Stimulated activated naive CD8-positive, alpha-beta T cell treated with anti-CD3 and anti-CD28 coated beads, Interleukin-15, Interleukin-2, amounts not matched to agents 100 ng/mL and 50 ng/mL, for 24 hours (primary cell): ENCODE results near the gene BPIFB3.
"Not testable (repeated sequence)": the region's sequence is repeated elsewhere in the genome, so short reads cannot be mapped to it uniquely, and the experiment has no call there.

ENCODE experiments used
- H3K27ac Mint-ChIP-seq: one replicate; pipeline ENCODE4 v1.8.0; 2021; ENCODE audit warnings: mild to moderate bottlenecking, mixed read lengths
- H3K27me3 Mint-ChIP-seq: one replicate; pipeline ENCODE4 v1.8.0; 2021; ENCODE audit warnings: mixed read lengths
- H3K36me3 Mint-ChIP-seq: one replicate; pipeline ENCODE4 v1.8.0; 2021; ENCODE audit warnings: low read depth, mixed read lengths
- H3K4me1 Mint-ChIP-seq: one replicate; pipeline ENCODE4 v1.8.0; 2021; ENCODE audit warnings: low read depth, mixed read lengths
- H3K4me3 Mint-ChIP-seq: one replicate; pipeline ENCODE4 v1.8.0; 2021; ENCODE audit warnings: mild to moderate bottlenecking, mixed read lengths
- H3K9me3 Mint-ChIP-seq: one replicate; pipeline ENCODE4 v1.8.0; 2021; ENCODE audit warnings: mixed read lengths

Gene BPIFB3

GRCh38 chr20:33097001-33097400 is 43.3 kb downstream of the BPIFB3 start:
- Mint-ChIP-seq H3K4me1 (no peaks in the 10 kb centered on the region), H3K27ac (no peak overlapping the region), H3K4me3 (no peak overlapping the region), H3K27me3 (no peaks in the 10 kb centered on the region), H3K36me3 (no peaks in the 10 kb centered on the region), H3K9me3 (no peaks in the 10 kb centered on the region)

- Mint-ChIP-seq H3K4me3 (no peak overlapping the region), H3K36me3 (no peaks in the 10 kb centered on the region), H3K4me1 (no peaks in the 10 kb centered on the region), H3K27ac (no peak overlapping the region), H3K9me3 (no peaks in the 10 kb centered on the region), H3K27me3 (no peaks in the 10 kb centered on the region)
These were observed 46.3 kb downstream of the BPIFB3 start for GRCh38 chr20:33099843-33100538.

DNA sequence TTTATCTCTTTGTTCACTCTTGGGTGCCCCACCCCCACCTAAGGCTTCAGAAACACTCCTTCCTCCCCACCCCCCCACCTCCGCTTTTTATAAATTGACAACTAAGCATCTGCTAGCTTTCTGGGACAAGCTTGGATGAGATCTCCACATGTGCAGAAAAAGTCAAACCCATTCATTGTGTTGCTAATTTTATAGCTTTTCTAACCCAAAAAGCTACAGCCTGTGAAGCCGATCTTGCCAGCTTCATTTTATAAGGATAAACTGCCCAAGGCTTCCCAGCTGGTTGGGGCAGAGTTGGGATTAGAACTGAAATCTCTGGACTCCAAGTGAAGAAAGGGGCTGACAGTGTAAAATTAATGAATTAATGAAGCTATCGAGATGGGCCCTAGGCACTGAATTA is 49.9 kb downstream of the BPIFB3 start:
- no peaks in the 10 kb centered on the region for H3K4me1 Mint-ChIP-seq

DNA sequence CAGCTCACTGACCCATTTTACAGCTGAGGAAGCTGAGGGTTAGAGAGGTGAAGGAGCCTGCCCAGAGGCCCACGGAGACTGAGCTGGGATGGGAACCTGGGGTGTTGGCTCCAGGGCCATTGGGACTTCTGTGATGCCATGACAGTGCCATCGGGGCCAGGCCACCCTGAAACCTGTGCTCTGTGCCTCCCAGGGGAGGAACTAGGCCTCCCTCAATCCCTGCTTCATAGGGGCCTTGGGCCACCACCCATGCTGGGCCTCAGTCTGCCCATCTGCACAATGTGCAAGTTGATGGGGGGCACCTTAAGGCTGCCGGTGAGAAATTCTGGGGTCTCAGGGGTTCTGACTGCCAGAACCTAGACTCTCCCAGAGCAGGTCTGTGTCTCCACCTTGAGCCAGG is 50.6 kb downstream of the BPIFB3 start:
- no peaks in the 10 kb centered on the region for H3K36me3 Mint-ChIP-seq
- no peak overlapping the region for H3K27ac Mint-ChIP-seq
- no peaks in the 10 kb centered on the region for H3K4me1 Mint-ChIP-seq
- H3K4me3 Mint-ChIP-seq = no peak overlapping the region
- H3K9me3 Mint-ChIP-seq = no peaks in the 10 kb centered on the region
- no peaks in the 10 kb centered on the region for H3K27me3 Mint-ChIP-seq

More for the DNA sequence above, 49.9 kb downstream of the BPIFB3 start:
- no peaks in the 10 kb centered on the region for H3K9me3 Mint-ChIP-seq
- no peak overlapping the region for H3K27ac Mint-ChIP-seq
- H3K4me3 Mint-ChIP-seq = no peak overlapping the region
- no peaks in the 10 kb centered on the region for H3K27me3 Mint-ChIP-seq
- no peaks in the 10 kb centered on the region for H3K36me3 Mint-ChIP-seq

DNA sequence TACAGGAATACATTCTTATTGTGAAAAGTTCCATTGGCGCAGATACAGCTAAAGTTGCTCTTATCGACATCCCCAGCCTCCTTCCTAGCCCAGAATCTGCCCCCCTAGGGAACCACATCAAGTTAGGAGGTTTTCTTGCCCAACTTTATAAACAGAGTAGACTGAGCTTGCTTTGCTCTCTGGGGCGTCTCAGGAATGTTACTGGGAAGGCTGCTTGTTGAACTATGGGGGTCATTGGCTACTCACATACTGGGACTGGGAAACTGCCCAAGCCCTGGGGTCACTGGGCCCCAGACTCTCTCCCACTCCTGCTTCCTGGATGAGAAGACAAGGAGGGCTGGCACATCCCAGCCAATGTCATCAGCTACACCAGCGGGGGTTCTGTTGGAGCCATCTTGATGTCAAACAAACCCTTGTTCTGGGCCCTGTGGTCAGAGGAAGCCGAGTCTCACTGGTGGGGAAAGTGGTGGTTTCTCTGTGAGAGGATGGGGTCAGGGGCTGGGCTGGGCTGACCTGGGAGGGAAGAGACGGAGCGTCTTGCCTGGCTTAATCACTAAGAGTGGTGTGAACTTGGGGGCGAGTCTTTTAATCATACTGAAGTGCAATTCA is 51.7 kb downstream of the BPIFB3 start:
- H3K27ac Mint-ChIP-seq = no peak overlapping the region
- no peaks in the 10 kb centered on the region for H3K4me1 Mint-ChIP-seq
- H3K27me3 Mint-ChIP-seq = no peaks in the 10 kb centered on the region
- no peaks in the 10 kb centered on the region for H3K9me3 Mint-ChIP-seq
- no peak overlapping the region for H3K4me3 Mint-ChIP-seq
- H3K36me3 Mint-ChIP-seq = no peaks in the 10 kb centered on the region

DNA sequence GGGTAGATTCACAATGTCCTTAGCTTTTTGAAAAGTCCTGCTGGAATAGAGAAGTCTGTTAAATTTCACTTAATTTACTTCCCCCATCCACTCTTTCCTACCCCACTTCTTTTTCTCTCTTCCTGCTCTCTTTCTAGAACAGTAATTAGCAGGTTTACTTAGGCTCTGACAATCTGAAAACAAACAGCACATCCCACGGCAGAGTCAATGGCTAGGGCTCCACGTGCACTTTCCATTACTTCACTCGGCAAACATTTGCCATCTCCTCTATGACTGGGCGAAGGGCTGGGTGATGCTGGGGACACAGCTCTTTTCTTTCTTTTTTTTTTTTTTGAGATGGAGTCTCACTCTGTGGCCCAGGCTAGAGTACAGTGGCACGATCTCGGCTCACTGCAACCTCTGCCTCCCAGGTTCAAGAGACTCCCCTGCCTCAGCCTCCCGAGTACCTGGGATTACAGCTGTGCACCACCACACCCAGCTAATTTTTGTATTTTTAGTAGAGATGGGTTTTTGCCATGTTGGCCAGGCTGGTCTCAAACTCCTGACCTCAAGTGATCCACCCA is 52.4 kb downstream of the BPIFB3 start:
- not testable (repeated sequence) for H3K27ac Mint-ChIP-seq, H3K4me1 Mint-ChIP-seq, H3K9me3 Mint-ChIP-seq, H3K36me3 Mint-ChIP-seq, H3K4me3 Mint-ChIP-seq, H3K27me3 Mint-ChIP-seq

DNA sequence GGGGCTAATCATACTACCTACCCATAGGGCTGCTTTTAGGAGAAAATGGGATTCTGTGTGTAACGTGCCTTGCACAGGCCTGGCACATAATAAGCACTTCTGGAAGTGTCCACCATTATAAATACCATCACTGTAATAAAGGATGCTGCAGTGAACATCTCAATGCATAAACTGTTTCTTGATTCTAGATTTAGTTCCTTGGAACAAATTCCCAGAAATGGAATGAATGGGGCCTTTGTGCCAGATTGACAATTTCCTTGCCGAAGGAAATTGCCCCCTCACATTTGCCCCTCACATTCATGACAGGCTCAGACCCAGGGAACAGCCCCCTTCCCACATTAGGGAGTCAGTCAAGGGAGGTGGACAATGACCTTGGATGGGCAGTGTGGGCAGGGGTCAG is 55.0 kb downstream of the BPIFB3 start:
- no peak overlapping the region for H3K27ac Mint-ChIP-seq
- H3K9me3 Mint-ChIP-seq = no peaks in the 10 kb centered on the region
- no peaks in the 10 kb centered on the region for H3K36me3 Mint-ChIP-seq
- H3K27me3 Mint-ChIP-seq = no peaks in the 10 kb centered on the region
- H3K4me3 Mint-ChIP-seq = no peak overlapping the region
- H3K4me1 Mint-ChIP-seq = no peaks in the 10 kb centered on the region

DNA sequence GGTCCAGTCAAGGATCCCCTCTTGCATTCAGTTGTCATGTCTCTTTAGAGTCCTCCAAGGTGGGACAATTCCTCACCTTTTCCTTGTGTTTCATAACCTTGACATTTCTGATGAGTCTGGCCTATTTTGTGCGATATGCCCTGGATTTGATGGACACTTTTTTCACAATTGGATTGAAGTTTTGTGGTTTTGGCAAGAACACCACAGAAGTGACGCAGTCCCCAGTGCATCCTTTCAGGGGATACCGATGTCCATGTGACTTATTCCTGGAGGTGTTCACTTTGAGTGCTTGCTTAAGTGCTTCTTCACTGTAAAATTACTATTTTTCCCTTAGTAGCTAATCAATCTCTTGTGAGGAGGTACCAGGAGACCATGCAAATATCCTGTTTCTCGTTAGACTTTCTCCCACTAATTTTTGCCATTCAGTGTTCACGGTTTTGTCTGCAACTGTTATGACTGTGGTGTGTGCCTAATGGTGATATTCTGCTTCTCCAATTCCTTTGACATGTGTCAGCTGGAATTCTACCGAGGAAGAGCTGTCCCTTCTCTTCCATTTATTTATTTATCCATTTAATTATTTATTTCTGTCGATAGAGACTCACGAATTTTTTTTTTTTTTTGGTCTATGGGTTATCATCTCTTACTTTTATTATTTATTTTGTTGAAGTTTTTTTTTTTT is 56.6 kb downstream of the BPIFB3 start:
- H3K27me3 Mint-ChIP-seq = no peaks in the 10 kb centered on the region
- H3K4me3 Mint-ChIP-seq = no peak overlapping the region
- no peaks in the 10 kb centered on the region for H3K36me3 Mint-ChIP-seq
- H3K9me3 Mint-ChIP-seq = no peaks in the 10 kb centered on the region
- H3K4me1 Mint-ChIP-seq = no peaks in the 10 kb centered on the region
- no peak overlapping the region for H3K27ac Mint-ChIP-seq

DNA sequence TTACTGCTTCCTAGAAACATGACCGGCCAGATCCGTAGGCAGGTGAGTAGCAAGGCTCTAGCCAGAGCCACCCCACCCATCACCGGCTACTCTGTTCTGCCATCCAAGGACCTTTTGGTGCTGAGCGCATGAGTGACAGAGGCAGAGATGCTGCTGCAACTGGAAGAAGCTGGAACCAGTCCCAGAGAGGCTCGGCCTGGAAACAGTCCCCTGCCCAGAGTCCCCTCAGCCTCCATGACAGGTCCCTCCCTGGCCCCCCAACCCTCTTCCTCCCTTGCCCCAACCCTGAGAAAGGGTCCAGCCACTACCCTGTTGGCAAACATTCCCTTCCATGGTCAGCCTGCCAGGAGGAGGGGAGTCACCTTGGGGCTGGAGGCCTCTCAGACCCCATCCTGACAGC is 57.6 kb downstream of the BPIFB3 start:
- Mint-ChIP-seq H3K4me1 (no peaks in the 10 kb centered on the region), H3K4me3 (no peak overlapping the region), H3K27me3 (no peaks in the 10 kb centered on the region), H3K36me3 (no peaks in the 10 kb centered on the region), H3K27ac (no peak overlapping the region), H3K9me3 (no peaks in the 10 kb centered on the region)

GRCh38 chr20:33112547-33113386 is 59.1 kb downstream of the BPIFB3 start:
- Mint-ChIP-seq H3K36me3 (no peaks in the 10 kb centered on the region), H3K27ac (no peak overlapping the region)

DNA sequence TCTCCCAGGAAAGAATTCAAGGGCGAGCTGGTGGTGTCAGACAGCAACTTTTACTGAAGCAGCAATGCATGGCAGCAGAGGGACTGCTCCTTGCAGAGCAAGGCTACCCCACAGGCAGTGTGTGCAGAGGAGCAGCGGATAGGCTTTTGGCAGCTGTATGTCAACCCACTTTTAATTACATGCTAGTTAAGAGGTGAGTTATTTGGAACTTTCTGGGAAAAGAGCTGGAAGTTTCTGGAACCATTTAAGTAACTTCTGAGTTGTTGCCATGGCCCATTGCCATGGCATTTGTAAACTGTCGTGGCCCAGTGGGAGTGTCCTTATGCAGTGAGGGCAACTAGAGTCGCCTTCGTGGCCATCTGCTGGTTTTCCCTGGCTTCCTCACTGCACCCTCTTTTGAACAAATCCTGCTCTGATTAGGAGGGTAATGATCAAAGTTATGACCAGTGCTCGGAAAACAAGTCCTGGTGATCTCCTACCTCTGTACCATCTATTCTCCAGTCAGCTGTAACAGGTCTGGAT is 59.7 kb downstream of the BPIFB3 start:
- H3K27me3 Mint-ChIP-seq = no peaks in the 10 kb centered on the region
- H3K4me1 Mint-ChIP-seq = no peaks in the 10 kb centered on the region
- H3K27ac Mint-ChIP-seq = no peak overlapping the region
- no peaks in the 10 kb centered on the region for H3K36me3 Mint-ChIP-seq
- no peaks in the 10 kb centered on the region for H3K9me3 Mint-ChIP-seq
- no peak overlapping the region for H3K4me3 Mint-ChIP-seq

More at GRCh38 chr20:33112547-33113386, 59.1 kb downstream of the BPIFB3 start:
- no peaks in the 10 kb centered on the region for H3K9me3 Mint-ChIP-seq
- no peak overlapping the region for H3K4me3 Mint-ChIP-seq
- H3K27me3 Mint-ChIP-seq = no peaks in the 10 kb centered on the region
- H3K4me1 Mint-ChIP-seq = no peaks in the 10 kb centered on the region

DNA sequence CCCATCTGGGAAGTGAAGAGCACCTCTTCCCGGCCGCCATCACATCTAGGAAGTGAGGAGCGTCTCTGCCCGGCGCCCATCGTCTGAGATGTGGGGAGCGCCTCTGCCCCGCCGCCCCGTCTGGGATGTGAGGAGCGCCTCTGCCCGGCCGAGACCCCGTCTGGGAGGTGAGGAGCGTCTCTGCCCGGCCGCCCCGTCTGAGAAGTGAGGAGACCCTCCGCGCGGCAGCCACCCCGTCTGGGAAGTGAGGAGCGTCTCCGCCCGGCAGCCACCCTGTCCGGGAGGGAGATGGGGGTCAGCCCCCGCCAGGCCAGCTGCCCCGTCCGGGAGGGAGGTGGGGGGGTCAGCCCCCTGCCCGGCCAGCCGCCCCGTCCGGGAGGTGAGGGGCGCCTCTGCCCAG is 61.8 kb downstream of the BPIFB3 start:
- H3K36me3 Mint-ChIP-seq, H3K27ac Mint-ChIP-seq, H3K9me3 Mint-ChIP-seq, H3K27me3 Mint-ChIP-seq, H3K4me3 Mint-ChIP-seq: not testable (repeated sequence)
- peaks cover 11% of the 10 kb centered on the region for H3K4me1 Mint-ChIP-seq

DNA sequence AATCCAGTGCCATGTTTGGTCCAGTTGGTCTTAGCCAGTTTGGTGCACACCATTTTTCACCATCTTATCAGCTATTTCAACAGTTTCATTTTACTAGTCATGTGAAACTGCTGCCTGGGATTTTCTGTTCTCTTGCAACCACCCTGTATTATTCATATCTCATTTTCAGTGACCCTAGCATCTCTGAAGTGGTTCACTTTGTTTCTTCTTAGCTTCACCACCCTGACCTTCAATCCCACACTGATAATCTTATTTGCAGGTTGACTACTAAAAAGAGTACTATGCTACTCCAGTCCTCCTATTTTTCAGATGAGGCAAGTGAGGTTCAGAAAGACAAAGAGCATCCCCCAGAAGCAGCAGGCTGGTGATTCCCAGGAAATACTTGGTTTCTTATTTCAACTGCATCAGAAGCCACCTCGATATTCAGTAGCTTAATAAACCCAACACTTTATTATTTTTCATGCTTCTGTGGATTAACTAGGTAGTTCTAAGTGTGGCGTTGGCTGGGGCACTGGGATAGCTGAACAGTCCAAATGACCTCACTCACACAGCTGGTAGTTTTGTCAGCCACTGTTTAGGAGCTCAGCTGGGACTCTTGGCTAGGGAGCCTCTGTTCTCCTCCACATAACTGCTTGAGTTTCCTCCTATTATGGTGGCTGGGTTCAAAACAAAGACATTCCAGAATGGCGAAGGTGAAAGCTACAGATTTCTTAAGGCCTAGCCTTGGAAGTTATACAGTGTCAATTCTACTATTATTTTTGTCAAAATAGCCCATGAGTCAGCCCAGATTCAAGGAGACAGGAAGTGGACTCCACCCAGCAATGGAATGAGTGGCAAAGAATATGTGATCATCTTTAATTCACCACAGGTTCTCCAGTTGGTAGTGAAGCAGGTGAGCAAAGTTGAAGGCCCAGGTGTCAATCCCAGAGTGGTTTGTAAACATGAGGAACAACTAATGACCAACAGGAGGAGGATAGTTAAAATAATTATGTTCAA is 66.3 kb downstream of the BPIFB3 start:
- peaks cover 5% of the 10 kb centered on the region for H3K9me3 Mint-ChIP-seq
- peaks cover 9% of the 10 kb centered on the region for H3K27me3 Mint-ChIP-seq
- H3K4me1 Mint-ChIP-seq = peaks cover 12% of the 10 kb centered on the region
- H3K36me3 Mint-ChIP-seq = peaks cover 5% of the 10 kb centered on the region
- no peak overlapping the region for H3K27ac Mint-ChIP-seq
- no peak overlapping the region for H3K4me3 Mint-ChIP-seq

DNA sequence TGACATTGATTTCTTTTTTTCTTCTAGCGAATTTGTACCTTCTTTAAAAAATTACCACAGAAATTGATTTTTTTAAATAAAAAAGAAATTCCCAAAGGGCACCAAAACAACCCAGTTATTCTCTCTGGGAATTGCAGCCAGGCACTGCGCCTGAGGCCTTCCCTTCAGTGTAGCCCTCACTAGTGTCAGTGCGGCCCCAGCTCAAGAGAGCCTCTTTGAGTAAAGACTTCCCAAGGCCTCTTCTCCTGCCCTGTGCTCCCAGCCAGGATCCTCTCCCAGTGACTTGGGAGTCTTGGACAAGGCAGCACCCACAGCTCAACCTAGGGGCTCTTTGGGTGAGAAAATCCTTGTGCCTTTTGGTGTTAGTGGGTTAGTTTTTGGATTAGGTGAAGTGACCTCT is 67.2 kb downstream of the BPIFB3 start:
- Mint-ChIP-seq H3K27ac (no peak overlapping the region), H3K36me3 (peaks cover 5% of the 10 kb centered on the region), H3K9me3 (peaks cover 5% of the 10 kb centered on the region), H3K27me3 (peaks cover 12% of the 10 kb centered on the region), H3K4me3 (no peak overlapping the region), H3K4me1 (peaks cover 12% of the 10 kb centered on the region)
